Measurements from ENCODE around the gene TARP.
"Not testable (repeated sequence)": the region's sequence is repeated elsewhere in the genome, so short reads cannot be mapped to it uniquely, and the experiment has no call there.

DNA sequence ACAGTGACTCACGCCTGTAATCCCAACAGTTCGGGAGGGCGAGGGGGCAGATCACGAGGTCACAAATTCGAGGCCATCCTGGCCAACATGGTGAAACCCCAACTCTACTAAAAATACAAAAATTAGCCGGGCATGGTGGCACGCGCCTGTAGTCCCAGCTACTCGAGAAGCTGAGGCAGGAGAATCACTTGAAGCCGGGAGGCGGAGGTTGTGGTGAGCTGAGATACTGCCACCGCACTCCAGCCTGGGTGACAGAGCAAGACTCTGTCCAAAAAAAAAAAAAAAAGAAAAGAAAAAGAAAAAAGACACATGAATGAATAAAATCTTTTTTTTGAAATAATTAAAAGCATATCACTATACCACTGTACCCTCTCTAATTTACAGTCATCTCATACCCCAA lies 11.8 kb downstream of the TARP start:
- TF ChIP-seq ZNF274 (IDR thresholded peaks at IDR 0.05; ENCODE audit: low read depth, low read length); YY1 (IDR thresholded peaks at IDR 0.05; ENCODE audit: insufficient read depth, insufficient read length): not testable (repeated sequence)

Measured in NT2/D1 (cell line).